Spinal cord (tissue), 10 donors: ENCODE data around the gene NID2. TPM values are rescaled to one million over a fixed set of nuclear protein-coding genes. Genes with fewer than 3 reads are reported as not detected.

Experiments used
- DNase-seq, 6 donors: peaks; one replicate each; pipeline versions ENCODE4 v3.0.0 to v3.0.0-alpha.2; 2013 to 2015; ENCODE audit warnings: low spot score in 6 of 6, low read depth in 4 of 6
- H3K27ac ChIP-seq: one replicate; pipeline ENCODE4 v1.5.1; 2013; ENCODE audit warnings: low read depth, low read length, control low read depth
- H3K27me3 ChIP-seq: one replicate; pipeline ENCODE4 v1.6.1; 2013; ENCODE audit warnings: low read length; ENCODE audit not compliant: control insufficient read depth, insufficient read depth
- H3K36me3 ChIP-seq: one replicate; pipeline ENCODE4 v1.6.1; 2013; ENCODE audit warnings: low read length; ENCODE audit not compliant: control insufficient read depth, insufficient read depth
- H3K4me1 ChIP-seq: one replicate; pipeline ENCODE4 v1.6.1; 2013; ENCODE audit warnings: low read length; ENCODE audit not compliant: control insufficient read depth, insufficient read depth
- H3K4me3 ChIP-seq: one replicate; pipeline ENCODE4 v1.5.1; 2013; ENCODE audit warnings: low read depth, low read length, control low read depth
- H3K9me3 ChIP-seq: one replicate; pipeline ENCODE4 v1.6.1; 2013; ENCODE audit warnings: low read length; ENCODE audit not compliant: control insufficient read depth, insufficient read depth
- WGBS: methylation state at CpG from one replicate; pipeline ENCODE4 v1.1.5; 2013; ENCODE audit warnings: missing lambda C conversion rate; ENCODE audit not compliant: insufficient coverage; 5-methylcytosine and 5-hydroxymethylcytosine counted together
- polyA plus RNA-seq, 2 donors: library from polyadenylated mRNA; unstranded; fragments of 120-200 nt; gene quantifications; one replicate each; pipeline ENCODE4 v1.2.1, GENCODE V29; 2013; ENCODE audit not compliant: insufficient read length in 2 of 2
- total RNA-seq, 2 donors: library from RNA; depleted of rRNA in 1 of 2; stranded (reverse); fragments of 120-200 nt in 1 of 2; fragments of >200 nt in 1 of 2; gene quantifications; one replicate each; pipeline versions ENCODE4 v1.2.3 to v1.2.4, GENCODE V29; 2013 to 2014
- donor health status: healthy.

Gene NID2
- total and polyA plus RNA-seq, 4 donors, result 36.9 to 270 (median 92.8) TPM

GRCh38 chr14:52020161-52020714 lies 48.6 kb downstream of the NID2 start:
- DNase-seq, result no peak
- no peak overlapping the region for H3K4me3 ChIP-seq
- WGBS, result no CpG with 5 or more reads among the region's 5 CpGs

GRCh38 chr14:52018970-52019369 lies 49.9 kb downstream of the NID2 start:
- no peak for DNase-seq
- H3K4me1 ChIP-seq, result peaks cover 27% of the 10 kb centered on the region
- 98% methylated on average over 5 of the region's 8 CpGs for WGBS

More at GRCh38 chr14:52020161-52020714, 48.6 kb downstream of the NID2 start:
- Histone ChIP-seq H3K36me3 (peaks cover 3% of the 10 kb centered on the region), H3K27me3 (no peaks in the 10 kb centered on the region), H3K4me1 (peaks cover 16% of the 10 kb centered on the region), H3K9me3 (no peaks in the 10 kb centered on the region), H3K27ac (peak overlapping the region; percentile 11)

GRCh38 chr14:52018252-52018651 lies 50.6 kb downstream of the NID2 start:
- no peaks in the 10 kb centered on the region for H3K27me3 ChIP-seq
- no peaks in the 10 kb centered on the region for H3K9me3 ChIP-seq
- peaks cover 13% of the 10 kb centered on the region for H3K36me3 ChIP-seq
- DNase-seq, result no peak
- 86% methylated on average over 1 of the region's 4 CpGs for WGBS
- no peak overlapping the region for H3K4me3 ChIP-seq
- H3K4me1 ChIP-seq, result peaks cover 28% of the 10 kb centered on the region
- H3K27ac ChIP-seq, result no peak overlapping the region

More at GRCh38 chr14:52018970-52019369, 49.9 kb downstream of the NID2 start:
- Histone ChIP-seq H3K36me3 (peaks cover 11% of the 10 kb centered on the region), H3K27me3 (no peaks in the 10 kb centered on the region), H3K9me3 (no peaks in the 10 kb centered on the region), H3K4me3 (no peak overlapping the region), H3K27ac (peak overlapping the region; percentile 25)

- Histone ChIP-seq H3K4me1 (peaks cover 29% of the 10 kb centered on the region), H3K36me3 (peaks cover 21% of the 10 kb centered on the region), H3K27me3 (no peaks in the 10 kb centered on the region), H3K9me3 (no peaks in the 10 kb centered on the region), H3K27ac (peak overlapping the region; percentile 35), H3K4me3 (no peak overlapping the region)
- DNase-seq, result peak in 1 of 6 donors; percentile 44
- 68% methylated on average over 6 of the region's 8 CpGs for WGBS
These were observed 53.3 kb downstream of the NID2 start for GRCh38 chr14:52015411-52016030.

- H3K9me3 ChIP-seq, result no peaks in the 10 kb centered on the region
- H3K27ac ChIP-seq, result peak overlapping the region; percentile 66
- peak in 2 of 6 donors; percentile 43 to 55 for DNase-seq
- H3K27me3 ChIP-seq, result no peaks in the 10 kb centered on the region
- peaks cover 29% of the 10 kb centered on the region for H3K4me1 ChIP-seq
- 79% methylated on average over 13 of the region's 15 CpGs for WGBS
- no peak overlapping the region for H3K4me3 ChIP-seq
- peaks cover 21% of the 10 kb centered on the region for H3K36me3 ChIP-seq
These were observed 54.1 kb downstream of the NID2 start for GRCh38 chr14:52014601-52015267.

- peaks cover 21% of the 10 kb centered on the region for H3K36me3 ChIP-seq
- no peaks in the 10 kb centered on the region for H3K27me3 ChIP-seq
- peaks cover 25% of the 10 kb centered on the region for H3K4me1 ChIP-seq
- no peak overlapping the region for H3K4me3 ChIP-seq
- DNase-seq, result no peak
- no peaks in the 10 kb centered on the region for H3K9me3 ChIP-seq
- 87% methylated on average over 3 of the region's 11 CpGs for WGBS
- peak overlapping the region; percentile 66 for H3K27ac ChIP-seq
These were observed 54.8 kb downstream of the NID2 start for GRCh38 chr14:52013984-52014600.

- Histone ChIP-seq H3K36me3 (peaks cover 24% of the 10 kb centered on the region), H3K27ac (peak overlapping the region; percentile 3), H3K4me1 (peaks cover 22% of the 10 kb centered on the region), H3K9me3 (no peaks in the 10 kb centered on the region), H3K4me3 (no peak overlapping the region), H3K27me3 (no peaks in the 10 kb centered on the region)
- DNase-seq, result peak in 1 of 6 donors; percentile 57
- 80% methylated on average over 2 of the region's 4 CpGs for WGBS
These were observed 56.2 kb downstream of the NID2 start for GRCh38 chr14:52012635-52013034.

GRCh38 chr14:52011523-52011922 lies 57.3 kb downstream of the NID2 start:
- peaks cover 22% of the 10 kb centered on the region for H3K4me1 ChIP-seq
- WGBS, result 80% methylated on average over 3 of the region's 9 CpGs
- H3K27ac ChIP-seq, result no peak overlapping the region
- H3K4me3 ChIP-seq, result no peak overlapping the region
- no peaks in the 10 kb centered on the region for H3K27me3 ChIP-seq
- no peak for DNase-seq
- no peaks in the 10 kb centered on the region for H3K9me3 ChIP-seq
- peaks cover 24% of the 10 kb centered on the region for H3K36me3 ChIP-seq

GRCh38 chr14:52010173-52010693 lies 58.6 kb downstream of the NID2 start:
- WGBS, result 100% methylated on average over 2 of the region's 3 CpGs
- Histone ChIP-seq H3K4me1 (peaks cover 16% of the 10 kb centered on the region), H3K27ac (no peak overlapping the region)

More at GRCh38 chr14:52010173-52010693, 58.6 kb downstream of the NID2 start:
- Histone ChIP-seq H3K9me3 (no peaks in the 10 kb centered on the region), H3K36me3 (peaks cover 27% of the 10 kb centered on the region), H3K27me3 (no peaks in the 10 kb centered on the region), H3K4me3 (no peak overlapping the region)
- DNase-seq, result no peak
